HG03039 (cell line): ENCODE results near the gene CAP1.
A peak's percentile ranks its signal among the peaks of the same experiment; 100 is the strongest.
"Not testable (repeated sequence)": the region's sequence is repeated elsewhere in the genome, so short reads cannot be mapped to it uniquely, and the experiment has no call there.

Experiments used
- ATAC-seq: cut with Tn5 transposase; IDR thresholded peaks from one replicate; pipeline ENCODE4 v1.9.1; 2021; ENCODE audit warnings: mild to moderate bottlenecking, moderate library complexity; ENCODE audit not compliant: unreplicated experiment

CAP1 gene

GRCh38 chr1:40030528-40031135, 9.9 kb upstream of the CAP1 start:
- no peak for ATAC-seq

GRCh38 chr1:40032240-40032891, 8.2 kb upstream of the CAP1 start:
- no peak for ATAC-seq

- no peak for ATAC-seq
These were observed 5.7 kb upstream of the CAP1 start for GRCh38 chr1:40034869-40035268.

- no peak for ATAC-seq
These were observed 4.0 kb upstream of the CAP1 start for GRCh38 chr1:40036574-40036973.

DNA sequence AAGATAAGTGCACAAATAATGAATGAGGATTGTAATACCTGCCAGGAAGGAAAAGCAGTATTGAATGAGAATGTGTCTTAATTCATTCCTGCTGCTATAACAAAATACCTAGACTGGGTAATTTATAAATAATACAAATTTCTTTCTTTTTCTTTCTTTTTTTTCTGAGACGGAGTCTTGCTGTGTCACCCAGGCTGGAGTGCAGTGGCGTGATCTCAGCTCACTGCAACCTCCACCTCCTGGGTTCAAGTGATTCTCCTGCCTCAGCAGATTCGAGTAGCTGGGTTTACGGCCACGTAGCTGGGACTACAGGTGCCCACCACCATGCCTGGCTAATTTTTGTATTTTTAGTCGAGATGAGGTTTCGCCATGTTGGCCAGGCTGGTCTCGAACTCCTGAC, 3.3 kb upstream of the CAP1 start:
- not testable (repeated sequence) for ATAC-seq

GRCh38 chr1:40038697-40039096, 1.8 kb upstream of the CAP1 start:
- no peak for ATAC-seq

GRCh38 chr1:40039245-40039756, 1.2 kb upstream of the CAP1 start:
- no peak for ATAC-seq

DNA sequence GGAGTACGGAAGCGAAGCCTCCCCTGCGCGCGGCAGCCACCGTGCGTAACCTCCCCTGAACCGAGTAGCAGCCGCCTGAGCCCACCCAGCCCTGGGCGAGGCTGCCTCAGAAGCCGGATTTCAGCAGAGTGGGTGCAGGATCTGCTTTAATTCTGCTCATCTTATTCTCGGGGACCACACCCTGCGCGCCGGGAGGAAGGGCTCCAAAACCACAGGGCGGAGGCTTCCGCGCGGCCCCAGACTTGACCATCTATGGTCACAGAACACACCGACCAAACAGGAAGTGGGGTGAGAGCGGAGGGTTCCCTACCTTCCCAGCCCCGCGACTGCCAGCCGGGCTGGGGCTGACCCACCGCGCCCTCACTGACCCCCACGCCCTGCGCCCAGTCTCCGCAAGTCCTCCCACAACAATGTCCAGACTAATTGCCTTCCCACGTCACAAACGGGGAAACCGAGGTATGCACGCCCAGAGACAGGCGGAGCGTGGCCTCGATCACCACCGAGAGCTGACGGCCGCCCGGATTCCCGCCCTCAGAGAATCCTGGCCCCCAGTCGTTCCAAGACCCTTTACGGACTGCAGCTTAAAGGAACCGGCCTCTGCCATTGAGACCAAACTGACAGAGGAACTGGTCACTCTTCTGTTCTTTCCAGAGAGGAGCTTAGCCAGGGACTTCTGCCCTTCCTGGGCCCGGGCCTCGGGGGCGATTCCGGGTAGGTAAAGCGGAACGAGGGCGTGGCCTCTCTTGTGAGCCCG, 595 bp upstream of the CAP1 start:
- peak; percentile 52 for ATAC-seq

GRCh38 chr1:40041466-40041838, 923 bp downstream of the CAP1 start:
- ATAC-seq: no peak

GRCh38 chr1:40042341-40042740, 1.8 kb downstream of the CAP1 start:
- ATAC-seq: no peak

DNA sequence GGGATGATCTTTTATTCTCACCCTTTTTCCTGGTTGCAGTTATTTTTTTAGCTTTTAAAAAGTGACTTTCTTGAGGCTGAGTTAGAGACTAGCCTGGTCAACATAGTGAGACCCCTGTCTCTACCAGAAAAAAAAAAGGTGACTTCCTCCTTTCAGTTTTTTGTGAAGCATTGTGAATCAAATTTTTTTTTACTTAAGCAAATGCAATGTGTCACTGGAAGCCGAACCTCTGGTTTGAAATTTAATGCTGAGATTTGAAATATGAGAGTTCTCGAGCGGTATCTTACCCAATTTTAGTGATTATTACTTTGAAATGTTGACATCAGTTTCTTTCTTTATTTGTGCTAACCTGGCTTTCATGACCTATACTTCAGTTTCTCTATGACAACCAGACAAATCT, 3.6 kb downstream of the CAP1 start:
- no peak for ATAC-seq

DNA sequence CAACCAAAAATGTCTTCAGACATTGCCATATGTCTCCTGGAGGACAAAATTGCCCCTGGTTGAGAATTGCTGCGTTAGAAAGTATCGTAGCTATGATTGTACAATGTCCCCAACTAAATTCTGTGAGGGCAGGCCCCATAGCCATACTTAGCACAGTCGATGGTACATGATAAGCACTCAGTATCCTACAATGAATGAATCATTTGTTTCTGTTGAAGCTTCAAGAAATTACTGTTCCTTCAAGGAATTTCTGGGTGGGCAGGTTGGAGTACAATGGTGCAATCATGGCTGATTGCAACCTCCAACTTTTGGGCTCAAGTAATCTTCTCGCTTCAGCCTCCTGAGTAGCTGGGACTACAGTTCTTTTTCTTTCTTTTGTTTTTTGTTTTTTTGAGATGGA, 4.7 kb downstream of the CAP1 start:
- no peak for ATAC-seq

DNA sequence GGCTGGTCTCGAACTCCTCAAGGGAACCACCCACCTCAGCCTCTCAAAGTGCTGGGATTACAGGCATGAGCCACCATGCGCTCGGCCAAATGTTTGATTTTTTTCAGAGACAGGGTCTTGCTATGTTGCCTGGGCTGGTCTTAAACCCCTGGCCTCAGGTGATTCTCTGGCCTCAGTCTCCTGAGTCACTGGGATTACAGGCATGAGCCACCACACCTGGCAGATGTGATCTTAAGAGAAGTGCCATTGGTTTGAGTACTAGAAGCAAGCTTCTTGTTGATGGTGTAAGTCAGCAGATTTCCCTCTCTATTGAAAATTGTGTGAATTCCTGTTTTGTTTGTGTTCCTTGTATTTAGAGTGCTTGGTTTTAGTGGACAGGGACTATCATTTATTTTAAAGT, 5.2 kb downstream of the CAP1 start:
- ATAC-seq: no peak

DNA sequence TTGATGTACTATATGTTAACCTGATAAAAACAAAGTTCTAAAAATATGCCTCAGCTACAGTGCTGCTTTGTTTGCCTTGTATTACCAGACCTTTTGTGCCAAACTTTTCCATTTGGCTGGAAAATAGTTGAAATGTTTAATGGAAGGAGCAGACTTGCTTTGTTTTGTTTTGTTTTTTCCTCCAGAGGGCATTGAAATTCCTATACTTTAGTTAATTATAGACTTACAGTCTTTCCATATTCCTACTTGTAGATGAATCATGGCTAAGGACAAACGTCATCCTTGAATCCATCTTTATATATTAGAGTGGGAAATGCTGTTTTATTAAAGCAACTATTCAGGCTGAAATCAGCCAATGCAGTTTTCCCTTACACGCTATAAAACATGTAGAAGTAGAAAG, 6.7 kb downstream of the CAP1 start:
- no peak for ATAC-seq

DNA sequence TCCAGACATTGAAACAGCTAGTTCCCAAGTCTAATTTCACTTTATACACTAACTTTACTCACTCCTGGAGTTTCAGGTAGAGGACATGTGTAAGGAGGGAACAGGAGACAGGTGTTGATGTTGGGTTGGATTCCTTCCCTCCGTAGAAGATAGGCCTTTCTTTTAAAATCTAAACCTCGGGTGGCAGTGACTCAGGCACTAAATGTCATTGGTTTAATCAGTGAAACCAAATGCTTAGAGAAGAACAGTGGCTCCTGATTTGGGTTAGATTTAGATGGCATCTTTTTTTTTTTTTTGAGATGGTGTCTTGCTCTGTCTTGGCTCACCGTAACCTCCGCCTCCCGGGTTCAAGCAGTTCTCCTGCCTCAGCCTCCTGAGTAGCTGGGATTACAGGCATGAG, 7.2 kb downstream of the CAP1 start:
- no peak for ATAC-seq

GRCh38 chr1:40049725-40050124, 9.2 kb downstream of the CAP1 start:
- no peak for ATAC-seq

DNA sequence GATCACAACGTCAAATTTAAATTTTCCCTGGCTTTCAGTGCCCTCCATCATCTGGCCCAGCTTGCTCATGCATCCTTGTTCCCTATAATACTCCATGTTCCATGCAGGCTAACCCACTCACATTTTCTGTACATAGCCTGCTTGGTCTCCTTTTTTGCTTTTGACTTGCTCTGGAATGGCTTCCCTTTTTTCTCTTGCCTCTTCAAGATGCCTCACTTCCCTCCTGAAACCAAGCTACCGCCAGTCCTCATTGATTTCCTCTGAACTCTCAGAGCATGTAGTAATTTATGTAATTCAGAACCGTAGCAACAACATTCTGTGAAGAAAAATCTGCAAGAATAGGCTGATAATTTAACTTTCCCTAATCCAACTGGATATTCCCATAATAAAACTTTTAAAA, 10.3 kb downstream of the CAP1 start:
- no peak for ATAC-seq

DNA sequence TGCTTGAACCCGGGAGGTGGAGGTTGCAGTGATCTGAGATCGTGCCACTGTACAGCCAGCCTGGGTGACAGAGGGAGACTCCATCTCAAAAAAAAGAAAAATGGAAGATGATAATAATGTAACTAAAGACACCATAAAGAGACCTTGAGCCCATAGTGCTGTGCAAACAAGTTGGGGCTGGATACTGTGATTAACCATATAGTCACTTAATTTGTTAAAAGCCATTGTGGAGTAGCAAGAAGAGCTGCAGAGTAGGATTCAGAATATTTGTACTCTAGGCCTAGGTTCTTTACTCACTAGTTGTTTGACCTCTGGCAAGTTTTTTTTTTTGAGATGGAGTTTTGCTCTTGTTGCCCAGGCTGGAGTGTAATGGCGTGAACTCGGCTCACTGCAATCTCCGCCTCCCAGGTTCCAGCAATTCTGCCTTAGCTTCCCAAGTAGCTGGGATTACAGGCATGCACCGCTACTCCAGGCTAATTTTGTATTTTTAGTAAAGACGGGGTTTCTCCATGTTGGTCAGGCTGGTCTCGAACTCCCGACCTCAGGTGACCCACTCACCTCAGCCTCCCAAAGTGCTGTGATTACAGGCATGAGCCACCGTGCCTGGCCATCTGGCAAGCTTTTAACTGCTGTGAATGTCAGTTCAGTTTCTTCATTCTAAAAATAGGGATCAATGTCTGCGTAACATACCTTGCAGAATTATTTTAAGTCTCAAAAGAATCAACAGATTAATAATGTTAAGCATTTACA, 12.8 kb downstream of the CAP1 start:
- no peak for ATAC-seq

DNA sequence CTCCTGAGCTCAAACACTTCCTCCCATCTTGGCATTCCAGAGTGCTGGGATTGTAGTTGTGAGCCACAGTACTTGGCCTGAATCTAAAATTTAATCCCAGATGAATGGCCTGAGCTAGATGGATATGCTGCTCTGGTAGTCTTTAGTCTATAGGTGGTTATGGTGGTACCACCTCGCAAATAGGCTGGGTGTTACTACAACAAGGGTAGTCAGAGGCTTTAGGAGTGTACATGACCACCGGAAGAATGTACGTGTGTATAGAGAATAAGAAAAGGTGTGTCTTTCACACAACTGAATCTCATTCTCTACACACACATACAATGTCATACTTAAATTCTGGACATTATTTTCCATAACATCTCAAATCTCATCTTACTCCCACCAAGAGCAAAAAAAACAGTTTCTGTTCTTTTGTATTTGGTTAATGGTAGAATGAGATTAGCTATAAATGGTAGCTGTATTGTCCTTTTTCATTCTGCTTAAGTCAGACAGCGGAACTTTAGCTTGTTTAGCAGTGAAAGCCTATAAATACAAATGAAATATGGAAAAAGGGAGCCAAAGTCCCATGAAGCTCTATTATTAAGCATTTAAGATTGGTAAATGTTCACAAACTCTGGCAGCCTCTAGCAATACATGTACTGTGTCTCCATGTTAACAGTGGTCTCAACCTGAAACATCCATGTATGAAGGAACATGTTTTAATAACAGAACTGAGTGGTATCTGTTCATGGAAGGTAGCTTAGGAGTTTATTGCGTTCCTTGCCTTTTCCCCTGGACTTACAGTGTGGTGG, 16.2 kb downstream of the CAP1 start:
- no peak for ATAC-seq

DNA sequence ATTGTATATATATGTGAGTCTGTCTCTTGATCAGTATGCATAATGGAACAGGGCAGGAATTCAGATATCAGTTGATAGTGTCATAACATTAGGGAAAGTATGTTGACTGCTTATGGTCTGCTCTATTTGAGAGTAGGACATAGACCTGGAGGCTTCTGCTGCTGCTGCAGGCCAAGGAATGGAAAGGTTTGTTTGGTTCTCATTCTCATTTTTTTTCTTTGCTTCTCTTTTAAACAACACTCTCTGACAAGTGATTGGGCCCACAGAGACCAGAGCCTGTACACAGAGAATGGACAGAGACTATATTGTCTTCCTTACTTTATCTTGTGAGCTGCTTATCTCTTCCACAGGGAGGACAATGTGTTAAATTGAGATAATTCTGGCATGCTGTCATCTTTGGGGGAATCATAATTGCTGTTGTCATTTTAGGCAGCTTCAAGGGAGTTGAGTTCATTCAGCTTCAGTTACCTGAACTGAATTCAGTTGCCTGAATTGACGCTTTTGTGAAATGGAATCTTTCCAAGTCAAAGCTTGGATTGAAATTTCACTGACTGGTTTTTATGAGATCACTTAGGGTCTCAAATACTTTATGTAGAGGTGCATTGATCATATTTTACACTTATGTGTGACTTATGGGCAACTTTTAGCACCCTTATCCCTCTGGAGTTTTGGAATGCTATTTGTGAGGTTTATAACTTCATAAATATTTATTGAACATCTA, 16.9 kb downstream of the CAP1 start:
- ATAC-seq: no peak
